HG03575 (cell line): Measurements from ENCODE around the gene CAVIN2.

Experiments used
- ATAC-seq: cut with Tn5 transposase; IDR thresholded peaks from one replicate; pipeline ENCODE4 v1.9.1; 2021; ENCODE audit not compliant: unreplicated experiment, insufficient number of reproducible peaks, low FRiP score; ENCODE audit errors: extremely low read depth

CAVIN2 gene

DNA sequence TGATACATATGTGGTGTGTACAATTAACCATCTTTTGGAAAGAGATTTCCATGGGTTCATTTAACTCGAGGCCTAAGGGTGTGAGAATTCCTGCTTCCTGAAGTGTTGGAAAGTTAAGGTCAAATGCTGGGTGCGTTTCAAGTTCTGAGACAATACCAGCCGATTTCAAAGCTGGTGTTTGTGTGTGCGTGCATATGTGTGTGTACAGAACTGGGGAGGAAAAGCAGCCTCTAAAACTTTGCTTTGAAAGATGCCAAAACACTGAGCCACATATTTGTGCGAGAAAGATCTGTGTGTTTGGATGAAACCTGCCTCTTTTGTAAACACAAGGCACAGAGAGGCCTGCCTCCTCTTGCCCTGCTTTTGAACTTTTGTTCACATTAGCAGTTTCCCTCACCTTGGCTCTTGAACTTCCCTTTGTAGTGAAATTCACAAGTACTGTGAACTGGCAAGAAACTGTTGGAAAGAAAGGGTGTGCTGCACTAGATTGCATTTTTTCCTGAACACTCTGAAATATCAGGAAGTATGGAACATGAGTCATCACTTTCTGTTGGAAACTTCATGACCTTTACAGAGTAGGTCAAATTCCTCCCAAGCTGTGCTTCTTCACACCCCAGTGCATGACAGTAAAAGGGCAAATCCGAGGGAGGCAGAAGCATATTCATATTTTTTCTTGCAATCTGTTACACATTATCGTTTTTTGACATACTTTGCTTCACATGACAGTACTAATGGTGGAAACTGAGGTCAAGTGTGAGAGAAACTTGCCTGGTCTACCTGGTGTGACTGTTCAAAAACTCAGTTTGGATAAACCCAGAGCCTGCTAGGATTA, 20.0 kb upstream of the CAVIN2 start:
- no peak for ATAC-seq

DNA sequence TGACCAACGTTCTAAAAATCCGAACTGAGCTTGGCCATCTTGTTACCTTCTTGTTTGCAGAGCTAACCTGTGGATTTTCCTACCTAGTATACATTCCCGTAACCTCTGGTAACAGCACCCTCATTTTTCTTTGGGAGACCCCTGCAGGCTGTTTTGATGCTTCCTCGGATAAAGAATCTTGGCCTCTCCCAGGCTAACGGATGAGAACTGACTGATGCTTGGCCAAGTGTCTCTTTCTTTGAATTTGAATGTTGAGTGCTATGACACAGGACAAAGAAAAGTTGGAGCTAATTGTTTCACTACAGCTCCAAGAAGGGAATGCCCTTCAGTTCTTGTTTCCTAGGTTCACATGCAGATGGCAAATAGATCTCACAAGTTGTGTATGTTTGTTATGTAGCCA, 19.3 kb upstream of the CAVIN2 start:
- ATAC-seq: no peak

DNA sequence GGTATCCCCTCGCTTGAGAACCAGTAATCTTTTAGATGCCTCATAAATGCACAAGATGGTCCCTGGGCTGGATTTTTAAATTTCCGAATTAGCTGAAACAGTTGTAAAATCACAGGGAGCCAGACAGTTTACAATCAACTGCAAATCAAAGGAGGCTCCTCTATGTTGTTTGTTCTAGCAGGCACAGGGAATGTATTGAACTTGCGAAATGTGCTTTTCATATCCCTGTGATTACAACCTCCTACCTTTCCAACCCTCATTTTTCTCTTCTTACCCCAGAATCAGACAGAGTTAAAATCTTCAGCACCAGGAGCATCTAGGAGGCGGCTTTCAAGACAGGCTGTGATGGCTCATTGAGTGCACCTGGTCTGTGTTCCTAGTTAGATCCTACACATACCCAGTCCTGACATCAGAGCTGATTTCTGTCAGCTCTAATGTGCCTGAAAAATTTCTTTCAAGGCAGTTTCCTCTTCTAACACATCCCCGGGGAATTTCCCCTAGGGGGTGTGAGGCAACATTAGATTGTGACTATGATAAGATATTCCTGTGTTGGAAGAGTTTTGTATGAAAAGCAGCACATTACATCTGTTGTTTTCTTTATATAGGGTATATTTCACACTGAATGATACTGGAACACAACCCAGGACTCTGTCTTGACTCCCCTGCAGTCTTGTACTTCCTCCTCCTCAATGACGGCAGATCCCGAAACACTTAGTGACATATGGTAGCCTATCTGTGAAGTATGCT, 17.9 kb upstream of the CAVIN2 start:
- ATAC-seq: no peak

DNA sequence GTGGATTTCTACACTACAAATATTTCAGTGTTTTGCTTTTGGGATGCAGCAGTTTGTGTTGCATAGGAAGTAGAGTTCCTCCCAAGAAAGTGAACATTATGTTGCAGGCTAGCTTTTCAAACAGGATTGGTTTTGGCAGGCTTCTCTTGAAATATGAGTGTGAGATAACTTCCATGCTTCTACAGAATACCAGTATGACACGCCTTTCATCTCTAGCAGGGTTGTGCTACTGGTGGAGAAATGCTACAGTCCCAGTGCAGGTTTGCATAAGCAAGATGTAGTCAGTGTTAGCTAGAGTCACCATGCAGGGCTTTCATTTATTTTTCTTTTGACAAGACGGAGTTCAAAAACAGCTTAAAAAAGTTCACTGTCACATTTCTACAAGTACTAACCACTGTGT, 17.1 kb upstream of the CAVIN2 start:
- ATAC-seq: no peak

DNA sequence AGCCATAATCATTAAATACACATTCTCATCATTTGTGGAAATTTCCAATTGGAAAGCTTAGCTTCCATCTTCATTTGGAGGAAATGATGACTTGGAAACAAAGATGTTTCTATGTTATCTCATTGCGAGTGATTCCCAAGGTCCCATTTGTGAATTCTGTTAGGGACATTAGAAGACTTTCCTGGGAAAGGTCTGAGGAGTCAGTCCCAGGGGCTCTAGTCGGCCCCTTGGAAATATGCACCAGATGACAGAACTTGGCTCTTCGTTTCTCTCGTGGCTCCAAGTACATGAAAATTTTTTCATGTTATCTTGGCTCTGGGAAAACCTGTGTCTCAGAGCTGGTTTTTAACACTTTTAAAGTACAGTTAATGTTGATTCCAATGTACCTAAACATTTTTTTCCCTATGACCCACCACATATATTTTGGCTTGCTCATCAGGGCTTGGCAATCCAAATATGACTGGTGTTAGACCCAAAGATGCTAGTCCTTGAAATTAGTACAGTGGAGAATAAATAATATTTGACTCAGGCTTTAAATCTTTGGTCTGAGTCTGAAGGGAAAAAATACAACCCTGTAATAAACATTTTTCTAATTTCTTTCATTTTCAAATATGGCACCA, 15.4 kb upstream of the CAVIN2 start:
- ATAC-seq: no peak

DNA sequence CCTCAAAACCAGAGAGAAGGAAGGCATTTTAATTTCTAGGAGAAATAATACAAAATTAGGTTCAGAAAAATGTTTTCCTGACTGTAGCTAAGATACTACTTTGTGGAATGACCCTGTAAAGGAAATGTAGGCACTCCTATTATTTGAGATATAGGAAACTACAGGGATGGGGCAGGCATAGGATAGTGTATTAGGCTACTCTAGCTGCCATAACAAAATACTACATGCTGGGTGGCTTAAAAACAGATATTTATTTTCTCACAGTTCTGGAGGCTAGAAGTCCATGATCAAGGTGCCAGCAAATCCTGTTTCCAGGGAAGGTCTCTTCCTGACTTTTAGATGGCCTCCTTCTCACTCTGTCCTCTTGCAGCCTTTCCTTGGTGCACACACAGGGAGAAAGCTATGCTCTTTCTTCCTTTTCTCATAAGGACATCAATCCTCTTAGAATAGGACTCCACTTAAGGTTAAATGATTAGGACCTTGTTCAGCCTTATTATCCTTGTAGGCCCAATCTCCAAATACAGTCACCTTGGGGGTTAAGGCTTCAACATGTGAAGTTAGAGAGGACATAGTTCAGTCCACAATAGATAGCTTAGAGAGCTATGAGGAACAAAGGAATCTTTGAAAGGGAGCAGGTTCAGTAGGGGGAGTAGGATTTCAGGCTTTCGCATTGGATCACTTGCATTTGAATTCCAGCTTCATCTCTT, 14.0 kb upstream of the CAVIN2 start:
- ATAC-seq: no peak

DNA sequence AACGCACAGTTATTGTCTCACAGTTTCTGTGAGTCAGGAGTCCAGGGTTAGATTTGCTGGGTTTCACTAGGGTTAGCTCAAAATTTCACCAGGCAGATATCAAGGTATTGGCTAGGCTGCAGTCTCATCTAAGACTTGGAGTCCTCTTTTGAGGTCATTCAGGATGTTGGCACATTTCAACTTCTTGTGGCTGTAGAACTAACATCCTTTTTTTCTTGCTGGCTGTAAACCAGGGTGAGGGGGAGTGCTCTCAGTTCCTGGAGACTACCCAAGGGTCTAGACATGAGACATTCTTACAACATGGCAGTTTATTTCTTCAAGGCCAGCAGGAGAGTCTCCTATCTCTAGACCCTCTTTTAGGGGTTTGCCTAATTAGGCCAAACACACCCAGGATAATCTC, 12.8 kb upstream of the CAVIN2 start:
- no peak for ATAC-seq

DNA sequence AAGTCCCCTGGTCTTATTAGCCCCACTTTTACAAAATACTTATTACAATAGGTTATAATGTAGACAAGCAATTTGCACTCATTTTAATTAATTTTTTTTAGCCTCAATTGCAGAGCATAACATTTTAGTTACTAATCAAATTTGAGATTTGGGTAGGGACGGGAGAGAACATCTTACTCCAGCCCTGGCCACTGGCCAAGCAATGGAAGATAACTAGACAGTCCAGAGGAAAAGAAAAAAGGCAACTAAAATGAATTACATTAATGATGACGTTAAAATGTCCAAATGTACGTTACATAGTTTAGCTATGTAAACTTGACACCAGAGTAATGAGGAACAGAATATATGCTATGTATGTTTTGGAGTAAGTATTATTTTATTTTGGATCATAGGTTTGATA, 11.0 kb upstream of the CAVIN2 start:
- ATAC-seq: no peak

DNA sequence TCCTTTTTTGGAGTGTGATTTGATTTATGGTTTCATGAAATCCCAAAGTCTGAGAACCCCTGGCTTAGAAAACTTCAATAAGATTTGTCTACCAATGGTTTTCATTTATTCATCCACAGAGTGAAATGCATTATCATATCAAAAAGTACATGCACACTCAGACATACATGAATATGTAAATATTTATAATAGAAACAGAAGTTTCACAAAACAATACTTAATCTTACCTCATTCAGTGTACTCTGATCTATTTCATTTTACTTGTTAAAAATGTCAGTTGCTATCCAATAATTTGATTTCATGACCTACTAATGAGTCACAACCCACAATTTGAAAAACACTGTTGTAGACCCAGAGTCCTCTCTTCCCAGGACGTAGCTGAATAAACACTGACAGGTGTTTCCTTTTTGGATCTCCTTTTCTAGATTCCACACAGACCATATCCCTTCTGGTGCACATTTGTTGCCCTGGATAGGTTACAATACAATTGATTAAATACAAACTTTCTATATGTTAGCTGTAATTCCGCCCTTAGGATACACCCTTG, 10.4 kb upstream of the CAVIN2 start:
- no peak for ATAC-seq

DNA sequence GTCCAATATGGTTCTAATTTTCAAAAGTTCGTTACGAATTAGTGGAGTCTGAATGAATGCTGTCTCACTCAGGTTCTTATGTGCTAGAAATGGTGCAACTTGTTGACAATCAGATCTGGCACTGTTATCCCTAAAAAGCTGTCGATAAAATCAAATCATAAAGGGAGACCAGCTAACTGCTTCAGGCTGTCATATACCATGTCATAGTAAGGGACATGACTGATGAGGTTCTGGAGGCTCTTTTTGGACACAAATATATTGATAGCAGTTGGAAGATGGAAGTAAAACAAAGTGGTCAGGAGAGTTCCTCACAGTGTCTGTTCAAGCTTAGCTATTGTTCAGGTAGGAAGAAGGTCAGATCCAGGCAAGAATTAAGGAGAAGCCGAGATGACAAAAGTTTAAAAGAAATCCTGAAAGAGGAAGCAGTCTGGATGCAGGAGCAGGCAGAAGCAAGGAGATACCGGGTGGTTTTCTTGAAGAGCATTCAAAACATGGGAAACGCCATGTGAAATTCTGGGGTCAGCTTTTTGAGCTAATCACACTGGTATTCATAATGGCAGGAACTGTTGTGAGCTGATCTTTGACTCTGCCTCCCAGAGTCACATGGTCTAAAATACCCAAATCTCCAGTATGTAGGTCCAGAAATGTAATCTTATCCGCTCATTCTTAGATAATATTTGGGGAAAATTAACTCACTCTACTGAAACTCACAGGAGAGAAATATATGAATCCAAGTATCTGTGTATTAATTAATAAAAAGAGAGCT, 9.4 kb upstream of the CAVIN2 start:
- ATAC-seq: no peak

DNA sequence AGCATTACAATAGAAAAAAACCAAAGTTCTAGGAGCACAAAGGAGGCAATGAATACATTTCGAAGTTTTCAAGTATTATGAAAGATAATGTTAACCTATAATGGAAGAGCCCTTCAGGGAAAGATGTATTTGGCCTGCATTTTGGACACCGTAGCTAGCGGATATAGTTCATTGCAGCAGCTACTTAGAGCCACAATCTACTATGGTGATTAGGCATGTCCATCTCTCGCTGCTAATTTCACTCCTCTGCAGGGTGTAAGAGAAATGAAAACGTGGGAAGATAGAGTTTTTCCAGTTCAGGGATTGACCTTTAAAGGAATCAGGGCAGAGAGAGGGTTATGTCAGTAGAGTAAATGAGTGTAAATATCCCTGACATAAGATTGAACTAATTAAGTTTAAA, 8.5 kb upstream of the CAVIN2 start:
- ATAC-seq: no peak

DNA sequence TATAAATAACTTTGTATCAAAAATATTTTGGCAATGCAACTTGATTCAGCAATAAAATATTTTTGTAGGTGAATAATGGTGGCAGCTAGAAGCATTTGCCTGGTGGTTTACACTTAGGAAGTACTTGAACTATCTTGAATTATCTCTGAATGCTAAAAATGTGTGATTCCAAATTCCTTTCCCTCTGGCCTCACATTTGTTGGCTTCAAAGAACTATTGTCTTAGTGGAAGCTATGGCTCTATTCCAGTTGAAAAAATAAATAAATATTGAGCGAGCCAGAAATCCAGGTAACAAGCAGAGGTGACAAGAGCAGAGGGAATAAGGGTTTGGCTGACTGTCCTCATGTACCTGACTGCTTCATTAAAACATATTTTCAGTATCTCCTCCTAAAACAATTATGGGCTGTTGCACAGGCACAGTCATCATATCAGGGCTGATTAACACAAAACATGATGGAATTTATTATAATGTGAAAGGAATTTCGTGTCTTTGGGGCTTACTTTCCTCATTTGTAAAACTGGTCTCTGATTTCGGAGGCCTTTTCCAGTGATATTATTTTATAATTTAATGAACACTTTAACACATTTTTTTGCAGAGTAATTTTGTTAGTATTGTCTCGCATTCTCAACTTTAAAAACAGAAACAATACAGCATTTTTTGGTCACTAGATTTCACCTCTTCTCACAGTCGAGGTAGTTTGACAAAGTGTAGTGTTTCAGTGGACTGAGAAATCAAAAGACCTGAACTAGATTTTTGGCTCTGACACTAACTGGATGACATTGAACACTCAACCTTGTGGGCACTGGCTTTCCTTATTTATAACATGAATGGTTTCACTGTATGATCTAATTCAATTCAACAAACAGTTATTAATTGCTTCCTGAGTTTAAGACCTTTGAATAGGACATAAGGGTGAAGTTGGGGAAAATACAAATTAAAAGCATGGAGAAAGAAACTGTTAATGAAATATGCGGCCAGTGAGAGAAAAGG, 7.8 kb upstream of the CAVIN2 start:
- ATAC-seq: no peak

DNA sequence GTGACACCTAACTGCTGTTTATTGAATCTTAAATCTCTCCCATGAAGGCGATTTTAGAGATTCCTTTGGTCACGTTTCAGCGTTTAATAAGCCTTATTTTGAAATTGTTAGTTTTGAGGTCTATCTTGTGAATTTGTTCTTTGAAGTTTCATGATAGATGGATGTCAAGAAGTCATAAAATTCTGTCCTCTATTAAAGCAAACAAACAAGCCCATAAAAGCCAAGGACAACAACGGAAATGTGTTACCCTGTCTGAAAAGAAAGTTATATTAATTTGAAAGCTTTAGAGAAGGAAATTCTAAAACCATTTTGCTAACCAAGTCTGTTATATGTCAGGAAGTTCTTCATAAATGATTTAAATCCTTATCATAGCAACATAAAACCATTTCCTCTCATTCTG, 7.0 kb upstream of the CAVIN2 start:
- ATAC-seq: no peak

DNA sequence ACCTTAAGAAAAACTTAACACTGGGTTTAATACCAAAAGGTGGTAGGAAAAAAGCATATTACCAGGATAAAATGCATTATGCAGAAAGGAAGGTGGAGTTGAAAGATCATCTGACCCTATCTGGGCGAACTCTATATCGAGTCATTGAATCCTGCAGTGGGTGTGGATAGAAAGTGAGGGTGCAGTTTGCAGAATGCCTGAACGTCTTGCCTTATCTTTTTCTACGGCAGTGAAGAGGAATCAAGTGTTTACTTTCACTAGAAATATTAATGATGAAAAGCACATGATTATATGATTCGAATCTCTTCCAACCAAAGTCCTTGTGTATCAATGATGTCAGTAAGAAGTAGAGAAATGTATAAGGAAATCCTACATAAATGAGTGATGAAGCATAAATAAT, 4.3 kb upstream of the CAVIN2 start:
- ATAC-seq: no peak

DNA sequence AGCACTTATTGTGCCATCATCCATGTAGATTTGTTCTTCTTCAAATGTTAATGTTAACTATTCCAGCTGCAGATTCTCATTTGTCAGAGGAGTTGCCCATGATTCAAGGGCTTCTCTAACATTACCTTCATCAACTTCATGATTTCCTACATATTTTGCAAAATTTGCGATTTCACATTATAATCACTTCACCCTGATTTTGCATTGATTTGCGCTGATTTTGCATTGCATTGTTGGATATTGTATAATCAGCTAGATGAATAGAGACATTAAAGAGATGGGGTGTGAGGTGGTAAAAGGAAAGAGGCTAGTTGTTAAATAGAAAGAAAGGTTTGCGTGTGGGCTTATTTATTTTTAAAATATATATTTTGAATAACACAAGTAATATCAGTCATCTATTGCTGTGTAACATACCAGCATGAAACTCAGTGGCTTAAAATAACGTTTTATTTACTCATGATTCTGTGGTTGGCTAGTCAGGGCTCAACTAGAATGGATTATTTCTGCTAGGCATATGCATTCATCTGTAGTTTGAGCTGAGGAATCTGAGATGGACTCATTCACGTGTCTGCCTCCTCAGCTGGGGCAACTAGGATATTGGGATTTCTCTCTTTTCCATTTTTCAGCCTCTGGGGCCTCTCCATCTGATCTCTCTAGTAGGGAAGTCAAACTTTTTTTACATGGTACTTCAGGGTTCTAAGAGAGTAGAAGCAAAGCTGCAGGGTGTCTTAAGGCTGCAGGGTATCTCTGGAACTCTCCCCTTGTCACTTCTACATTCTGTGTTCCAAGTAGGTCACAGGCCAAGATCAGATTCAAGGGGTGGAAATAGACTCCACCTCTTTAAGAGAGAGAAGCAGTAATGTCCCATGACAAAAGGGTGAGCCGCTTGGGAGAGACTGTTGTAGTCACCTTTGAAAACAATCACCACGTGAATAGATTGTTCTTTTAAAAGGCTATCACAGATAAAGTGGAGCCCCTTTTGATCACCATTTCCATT, 2.2 kb upstream of the CAVIN2 start:
- ATAC-seq: no peak

DNA sequence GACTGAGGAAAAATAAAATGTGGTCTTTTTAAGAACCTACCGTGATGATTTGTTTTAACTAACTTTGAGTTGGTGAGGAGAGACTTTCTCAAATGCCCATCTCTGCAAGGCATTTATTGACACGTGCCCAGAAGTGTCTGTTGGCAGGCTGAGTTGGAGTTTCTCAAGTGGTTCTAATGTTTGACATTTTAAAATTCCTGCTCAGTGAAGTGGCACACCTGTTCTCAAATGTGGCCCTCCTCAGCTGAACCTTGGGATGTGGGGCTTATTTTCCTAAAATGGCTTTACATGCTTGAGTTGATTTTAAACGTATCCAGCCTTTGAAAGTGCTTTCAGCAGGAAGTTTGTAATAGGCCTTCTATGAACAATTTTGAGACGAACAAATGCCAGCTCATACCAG, 876 bp upstream of the CAVIN2 start:
- ATAC-seq: no peak
